Calu3 (cell line): Measurements from ENCODE around the gene ELOVL7. TPM values are rescaled to one million over a fixed set of nuclear protein-coding genes. Genes with fewer than 3 reads are reported as not detected.

ENCODE experiments used
- BruUV-seq: library from RNA; stranded (reverse); fragments of 400-500 nt; replicated peaks from 2 replicates; lab custom pipeline; 2021; lab: Mats Ljungman, UMichigan
- CTCF ChIA-PET: fragments of 300-600 bp; sonication (Branson Sonifier 250); formaldehyde crosslinking; loops from one replicate; lab custom pipeline; 2022; ENCODE audit warnings: antibody characterized with exemption; lab: Charles Lee
- DNase-seq: peaks from one replicate; pipeline ENCODE4 v3.0.0; 2022
- H3K27ac Mint-ChIP-seq: one replicate; pipeline ENCODE4 v1.8.0; 2022; ENCODE audit warnings: mixed read lengths; ENCODE audit not compliant: unreplicated experiment
- H3K27me3 Mint-ChIP-seq: one replicate; pipeline ENCODE4 v1.8.0; 2022; ENCODE audit warnings: mixed read lengths; ENCODE audit not compliant: unreplicated experiment
- H3K36me3 Mint-ChIP-seq: one replicate; pipeline ENCODE4 v1.8.0; 2022; ENCODE audit warnings: mild to moderate bottlenecking, moderate library complexity, mixed read lengths; ENCODE audit not compliant: insufficient read depth, unreplicated experiment
- H3K4me1 Mint-ChIP-seq: one replicate; pipeline ENCODE4 v1.8.0; 2022; ENCODE audit warnings: mild to moderate bottlenecking, low read depth, mixed read lengths; ENCODE audit not compliant: unreplicated experiment
- H3K4me3 Mint-ChIP-seq: one replicate; pipeline ENCODE4 v1.8.0; 2022; ENCODE audit warnings: mild to moderate bottlenecking, low read depth, moderate library complexity, mixed read lengths; ENCODE audit not compliant: unreplicated experiment
- H3K9me3 Mint-ChIP-seq: one replicate; pipeline ENCODE4 v1.8.0; 2022; ENCODE audit warnings: low read depth, mixed read lengths; ENCODE audit not compliant: unreplicated experiment
- intact Hi-C: fragments of 100-400 bp; cut with micrococcal nuclease; formaldehyde crosslinking; loops from one replicate; pipeline ENCODE4 v1.10.0; 2022; ENCODE audit not compliant: unreplicated experiment
- total RNA-seq: library from RNA; stranded (reverse); gene quantifications from 2 replicates; pipeline ENCODE4 v1.2.3, GENCODE V29; 2022
- TF ChIP-seq, protein P1 (sequence below): fragments of 200-600 bp; IDR thresholded peaks from one replicate; pipeline ENCODE4 v1.8.0; 2022; ENCODE audit warnings: antibody characterized with exemption; ENCODE audit not compliant: unreplicated experiment

ELOVL7 gene
- total RNA-seq, 1 experiment from 2014 or later = 40.5 TPM

GRCh38 chr5:60794691-60795090, 49.4 kb downstream of the ELOVL7 start:
- H3K9me3 Mint-ChIP-seq = no peaks in the 10 kb centered on the region

GRCh38 chr5:60792438-60792837, 51.6 kb downstream of the ELOVL7 start:
- TF ChIP-seq, protein P1, sequence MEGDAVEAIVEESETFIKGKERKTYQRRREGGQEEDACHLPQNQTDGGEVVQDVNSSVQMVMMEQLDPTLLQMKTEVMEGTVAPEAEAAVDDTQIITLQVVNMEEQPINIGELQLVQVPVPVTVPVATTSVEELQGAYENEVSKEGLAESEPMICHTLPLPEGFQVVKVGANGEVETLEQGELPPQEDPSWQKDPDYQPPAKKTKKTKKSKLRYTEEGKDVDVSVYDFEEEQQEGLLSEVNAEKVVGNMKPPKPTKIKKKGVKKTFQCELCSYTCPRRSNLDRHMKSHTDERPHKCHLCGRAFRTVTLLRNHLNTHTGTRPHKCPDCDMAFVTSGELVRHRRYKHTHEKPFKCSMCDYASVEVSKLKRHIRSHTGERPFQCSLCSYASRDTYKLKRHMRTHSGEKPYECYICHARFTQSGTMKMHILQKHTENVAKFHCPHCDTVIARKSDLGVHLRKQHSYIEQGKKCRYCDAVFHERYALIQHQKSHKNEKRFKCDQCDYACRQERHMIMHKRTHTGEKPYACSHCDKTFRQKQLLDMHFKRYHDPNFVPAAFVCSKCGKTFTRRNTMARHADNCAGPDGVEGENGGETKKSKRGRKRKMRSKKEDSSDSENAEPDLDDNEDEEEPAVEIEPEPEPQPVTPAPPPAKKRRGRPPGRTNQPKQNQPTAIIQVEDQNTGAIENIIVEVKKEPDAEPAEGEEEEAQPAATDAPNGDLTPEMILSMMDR = no peak
- Mint-ChIP-seq H3K27me3 (no peaks in the 10 kb centered on the region), H3K27ac (peak overlapping the region; percentile 61), H3K36me3 (peaks cover 5% of the 10 kb centered on the region), H3K9me3 (no peaks in the 10 kb centered on the region), H3K4me3 (no peak overlapping the region), H3K4me1 (peaks cover 24% of the 10 kb centered on the region)
- intact Hi-C loops = no loop called here
- no TSS peak for BruUV-seq
- no peak for DNase-seq
- CTCF ChIA-PET = no interaction called here

More at GRCh38 chr5:60794691-60795090, 49.4 kb downstream of the ELOVL7 start:
- DNase-seq = no peak
- CTCF ChIA-PET = no interaction called here
- no peak overlapping the region for H3K4me3 Mint-ChIP-seq
- peaks cover 24% of the 10 kb centered on the region for H3K4me1 Mint-ChIP-seq
- H3K27me3 Mint-ChIP-seq = no peaks in the 10 kb centered on the region
- intact Hi-C loops = no loop called here
- no TSS peak for BruUV-seq
- peaks cover 5% of the 10 kb centered on the region for H3K36me3 Mint-ChIP-seq
- TF ChIP-seq, protein P1 = no peak
- no peak overlapping the region for H3K27ac Mint-ChIP-seq

- CTCF ChIA-PET = no interaction called here
- Mint-ChIP-seq H3K36me3 (peaks cover 7% of the 10 kb centered on the region), H3K27ac (no peak overlapping the region), H3K4me1 (peaks cover 24% of the 10 kb centered on the region), H3K9me3 (no peaks in the 10 kb centered on the region), H3K4me3 (no peak overlapping the region), H3K27me3 (no peaks in the 10 kb centered on the region)
- DNase-seq = no peak
- BruUV-seq = no TSS peak
- intact Hi-C loops = no loop called here
- TF ChIP-seq, protein P1 = no peak
These were observed 54.5 kb downstream of the ELOVL7 start for GRCh38 chr5:60789551-60789950.

GRCh38 chr5:60788863-60789513, 55.1 kb downstream of the ELOVL7 start:
- peaks cover 4% of the 10 kb centered on the region for H3K36me3 Mint-ChIP-seq
- no peaks in the 10 kb centered on the region for H3K9me3 Mint-ChIP-seq
- H3K4me3 Mint-ChIP-seq = no peak overlapping the region
- intact Hi-C loops = no loop called here
- H3K27ac Mint-ChIP-seq = no peak overlapping the region
- TF ChIP-seq, protein P1 = no peak
- no peaks in the 10 kb centered on the region for H3K27me3 Mint-ChIP-seq
- BruUV-seq = no TSS peak
- H3K4me1 Mint-ChIP-seq = peaks cover 24% of the 10 kb centered on the region
- CTCF ChIA-PET = no interaction called here
- no peak for DNase-seq
